ENCODE measurements around the gene ALCAM.
"Not testable (repeated sequence)": the region's sequence is repeated elsewhere in the genome, so short reads cannot be mapped to it uniquely, and the experiment has no call there.

Gene ALCAM

GRCh38 chr3:105598042-105598796 is 231.5 kb downstream of the ALCAM start:
- no peak for DNase-seq (ENCODE audit: low spot score)

- no peak for DNase-seq (ENCODE audit: low spot score)
Observed at GRCh38 chr3:105599350-105599749, 232.6 kb downstream of the ALCAM start.

GRCh38 chr3:105601756-105602155 is 235.0 kb downstream of the ALCAM start:
- DNase-seq (ENCODE audit: low spot score): not testable (repeated sequence)

- not testable (repeated sequence) for DNase-seq (ENCODE audit: low spot score)
Observed at GRCh38 chr3:105602286-105602685, 235.6 kb downstream of the ALCAM start.

- not testable (repeated sequence) for DNase-seq (ENCODE audit: low spot score)
Observed at GRCh38 chr3:105603516-105603915, 236.8 kb downstream of the ALCAM start.

GRCh38 chr3:105606016-105606415 is 239.3 kb downstream of the ALCAM start:
- DNase-seq (ENCODE audit: low spot score): no peak

GRCh38 chr3:105608623-105609022 is 241.9 kb downstream of the ALCAM start:
- no peak for DNase-seq (ENCODE audit: low spot score)

GRCh38 chr3:105610473-105610872 is 243.8 kb downstream of the ALCAM start:
- DNase-seq (ENCODE audit: low spot score): no peak

GRCh38 chr3:105611304-105612192 is 244.8 kb downstream of the ALCAM start:
- no peak for DNase-seq (ENCODE audit: low spot score)

- DNase-seq (ENCODE audit: low spot score): no peak
Observed at GRCh38 chr3:105613120-105613519, 246.4 kb downstream of the ALCAM start.

- no peak for DNase-seq (ENCODE audit: low spot score)
Observed at GRCh38 chr3:105614288-105615030, 247.8 kb downstream of the ALCAM start.

- DNase-seq (ENCODE audit: low spot score): no peak
Observed at GRCh38 chr3:105615814-105616213, 249.1 kb downstream of the ALCAM start.

GRCh38 chr3:105616374-105617121 is 249.8 kb downstream of the ALCAM start:
- DNase-seq (ENCODE audit: low spot score): no peak

GRCh38 chr3:105618556-105618955 is 251.8 kb downstream of the ALCAM start:
- DNase-seq (ENCODE audit: low spot score): no peak

- DNase-seq (ENCODE audit: low spot score): no peak
Observed at GRCh38 chr3:105619651-105620050, 252.9 kb downstream of the ALCAM start.

- no peak for DNase-seq (ENCODE audit: low spot score)
Observed at GRCh38 chr3:105620236-105620635, 253.5 kb downstream of the ALCAM start.

- no peak for DNase-seq (ENCODE audit: low spot score)
Observed at GRCh38 chr3:105622169-105622568, 255.5 kb downstream of the ALCAM start.

Data from HuH-7.5 (cell line).